ENCODE measurements around the gene SERTAD3.

Gene SERTAD3

DNA sequence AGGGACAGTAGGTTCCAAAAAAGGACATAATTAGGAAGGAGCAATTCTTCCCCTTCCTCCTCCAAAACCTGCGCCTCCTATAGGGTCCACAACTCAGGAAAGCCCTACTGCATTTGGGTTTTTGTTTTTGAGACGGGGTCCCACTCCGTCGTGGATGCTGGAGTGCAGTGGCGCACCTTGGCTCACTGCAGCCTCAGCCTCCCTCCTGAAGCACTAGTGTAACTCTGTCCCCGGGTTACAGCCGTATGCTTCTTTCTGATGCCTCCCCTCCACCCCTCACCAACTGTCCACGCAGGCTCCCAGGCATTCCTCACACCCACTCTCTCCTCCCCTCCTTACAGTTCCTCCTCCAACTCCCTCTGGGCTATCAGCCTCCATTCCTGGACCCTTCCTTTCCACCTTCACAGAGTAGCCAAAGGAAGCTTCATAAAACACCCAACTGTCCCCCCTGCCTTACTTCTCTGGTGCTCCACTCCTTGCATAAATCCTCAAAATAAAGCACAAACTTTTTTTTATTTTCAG, 2.2 kb upstream of the SERTAD3 start:
- ATAC-seq (ENCODE audit: insufficient read depth, low read depth), result no peak
- DNase-seq, result no peak
- Histone ChIP-seq H3K4me3 (ENCODE audit: low read depth in 1 of 2, low read length in 2 of 2) (no peak overlapping the region), H3K27me3 (ENCODE audit: insufficient read depth, low read length, poor library complexity) (no peaks in the 10 kb centered on the region), H3K9me3 (ENCODE audit: insufficient read depth, low read length, severe bottlenecking) (no peaks in the 10 kb centered on the region), H2AFZ (ENCODE audit: low read depth, low read length) (no peak overlapping the region), H3K4me2 (ENCODE audit: insufficient read depth, low read length) (no peak overlapping the region), H3K9ac (ENCODE audit: low read depth, low read length) (no peak overlapping the region), H4K20me1 (ENCODE audit: insufficient read depth, low read length) (no peaks in the 10 kb centered on the region), H3K79me2 (ENCODE audit: insufficient read depth, low read length) (peaks cover 20% of the 10 kb centered on the region), H3K27ac (ENCODE audit: low read length) (no peak overlapping the region), H3K36me3 (ENCODE audit: insufficient read depth, low read length) (peaks cover 7% of the 10 kb centered on the region), H3K4me1 (ENCODE audit: insufficient read depth, low read length) (peaks cover 18% of the 10 kb centered on the region)
- TF ChIP-seq EZH2 (IDR thresholded peaks at IDR 0.05; ENCODE audit: borderline replicate concordance, low read depth, low read length, severe bottlenecking), result no peak
- no peak for TF ChIP-seq CTCF (IDR thresholded peaks at IDR 0.05; ENCODE audit: borderline replicate concordance, extremely low read depth, low read length, poor library complexity, severe bottlenecking)

DNA sequence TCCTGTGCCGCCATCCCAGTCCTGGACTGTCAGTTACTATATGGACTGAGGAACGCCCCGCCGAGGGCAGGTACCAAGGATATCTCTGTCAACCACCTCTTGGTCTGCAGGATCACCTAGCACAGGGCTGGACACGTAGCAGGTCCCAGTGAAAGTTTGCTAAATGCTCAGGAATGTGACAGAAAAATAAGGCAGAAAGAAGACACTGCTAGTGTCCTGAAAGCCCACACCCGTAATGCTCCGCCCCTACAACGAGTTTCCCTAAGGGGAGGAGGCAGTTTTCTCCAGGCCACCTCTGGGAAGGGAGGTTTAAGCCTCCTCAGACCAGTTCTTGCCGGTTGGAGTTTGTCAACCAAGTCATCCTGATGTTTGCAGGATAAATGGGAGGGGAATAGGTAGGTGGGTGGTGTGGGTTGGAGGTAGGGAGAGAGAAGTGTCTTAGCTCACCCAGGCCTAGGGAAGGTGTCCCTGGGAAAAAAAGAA, 1.7 kb upstream of the SERTAD3 start:
- ATAC-seq (ENCODE audit: insufficient read depth, low read depth) (no peak), DNase-seq (no peak)
- Histone ChIP-seq H3K4me1 (ENCODE audit: insufficient read depth, low read length) (peaks cover 18% of the 10 kb centered on the region), H4K20me1 (ENCODE audit: insufficient read depth, low read length) (no peaks in the 10 kb centered on the region), H3K79me2 (ENCODE audit: insufficient read depth, low read length) (peaks cover 20% of the 10 kb centered on the region), H3K9me3 (ENCODE audit: insufficient read depth, low read length, severe bottlenecking) (no peaks in the 10 kb centered on the region), H3K27me3 (ENCODE audit: insufficient read depth, low read length, poor library complexity) (no peaks in the 10 kb centered on the region), H2AFZ (ENCODE audit: low read depth, low read length) (peak overlapping the region; percentile 12), H3K36me3 (ENCODE audit: insufficient read depth, low read length) (peaks cover 12% of the 10 kb centered on the region), H3K4me2 (ENCODE audit: insufficient read depth, low read length) (no peak overlapping the region), H3K4me3 (ENCODE audit: low read depth in 1 of 2, low read length in 2 of 2) (no peak overlapping the region), H3K9ac (ENCODE audit: low read depth, low read length) (no peak overlapping the region), H3K27ac (ENCODE audit: low read length) (no peak overlapping the region)
- TF ChIP-seq EZH2 (IDR thresholded peaks at IDR 0.05; ENCODE audit: borderline replicate concordance, low read depth, low read length, severe bottlenecking) (no peak), CTCF (IDR thresholded peaks at IDR 0.05; ENCODE audit: borderline replicate concordance, extremely low read depth, low read length, poor library complexity, severe bottlenecking) (no peak)

- Histone ChIP-seq H3K36me3 (ENCODE audit: insufficient read depth, low read length) (peaks cover 13% of the 10 kb centered on the region), H2AFZ (ENCODE audit: low read depth, low read length) (peak overlapping the region; percentile 86), H3K9ac (ENCODE audit: low read depth, low read length) (peak overlapping the region; percentile 66), H3K27ac (ENCODE audit: low read length) (peak overlapping the region; percentile 70), H3K9me3 (ENCODE audit: insufficient read depth, low read length, severe bottlenecking) (no peaks in the 10 kb centered on the region), H3K4me1 (ENCODE audit: insufficient read depth, low read length) (peaks cover 18% of the 10 kb centered on the region), H3K4me2 (ENCODE audit: insufficient read depth, low read length) (peak overlapping the region; percentile 77), H3K27me3 (ENCODE audit: insufficient read depth, low read length, poor library complexity) (no peaks in the 10 kb centered on the region), H4K20me1 (ENCODE audit: insufficient read depth, low read length) (no peaks in the 10 kb centered on the region), H3K79me2 (ENCODE audit: insufficient read depth, low read length) (peaks cover 20% of the 10 kb centered on the region), H3K4me3 (ENCODE audit: low read depth in 1 of 2, low read length in 2 of 2) (peak overlapping the region; percentile 61 to 76; a peak in 3 of 4 replicates)
- DNase-seq, result no peak
- TF ChIP-seq EZH2 (IDR thresholded peaks at IDR 0.05; ENCODE audit: borderline replicate concordance, low read depth, low read length, severe bottlenecking), result no peak
- TF ChIP-seq CTCF (IDR thresholded peaks at IDR 0.05; ENCODE audit: borderline replicate concordance, extremely low read depth, low read length, poor library complexity, severe bottlenecking), result peak; percentile 69
- ATAC-seq (ENCODE audit: insufficient read depth, low read depth), result no peak
Observed at GRCh38 chr19:40444825-40445312, 734 bp upstream of the SERTAD3 start.
